K562 (cell line): ENCODE data around the gene FAR1. TPM values are rescaled to one million over a fixed set of nuclear protein-coding genes. Genes with fewer than 3 reads are reported as not detected.

Source experiments
- ATAC-seq: fragments of 200-7000 bp; cut with Tn5 transposase; 3 replicates; pipeline ENCODE4 v1.9.1; 2020; ENCODE audit warnings: moderate library complexity
- BruUV-seq: library from RNA; stranded (reverse); fragments of 400-500 nt; replicated peaks from 2 replicates; lab custom pipeline; 2021; lab: Mats Ljungman, UMichigan
- CTCF ChIA-PET: fragments of 300-600 bp; formaldehyde crosslinking; extraction: SDS; loops from one replicate; lab custom pipeline; 2021; ENCODE audit warnings: low intra/inter-chr PET ratio; lab: Yijun Ruan, JAX
- POLR2A ChIA-PET: fragments of 300-600, 350-650 bp; sonication (Branson Sonifier 250); formaldehyde crosslinking; extraction: SDS; loops from one replicate; lab custom pipeline; 2021; ENCODE audit warnings: antibody characterized with exemption, inconsistent platforms; lab: Yijun Ruan, JAX
- DNase-seq, 4 experiments: peaks; one replicate each; pipeline versions ENCODE4 v3.0.0 to v3.0.0-alpha.2; 2011 to 2018; ENCODE audit warnings: low spot score in 3 of 4, mixed read lengths in 3 of 4; ENCODE audit errors: extremely low read depth in 1 of 4
- FAIRE-seq: peaks from 2 replicates; lab custom pipeline; 2011; peaks lifted over from hg19 to GRCh38; lab: Jason Lieb, UNC
- H2AFZ ChIP-seq: 2 replicates; pipeline ENCODE4 v1.6.0; 2011; ENCODE audit warnings: low read depth, low read length, control low read depth, inconsistent platforms
- H3K27ac ChIP-seq: fragments of 200-600 bp; 3 replicates; pipeline ENCODE4 v1.8.0; 2011; ENCODE audit warnings: low read depth, mild to moderate bottlenecking, control low read depth, inconsistent platforms, low read length, moderate library complexity, mixed read lengths; ENCODE audit errors: extremely low read depth
- H3K27me3 ChIP-seq, 2 experiments: fragments of 300-600 bp in 1 of 2; 2 replicates in 1 of 2; 3 replicates in 1 of 2; pipeline versions ENCODE4 v1.6.0 to v1.8.0; 2011; ENCODE audit warnings: inconsistent platforms in 2 of 2, low read length in 2 of 2, mild to moderate bottlenecking in 1 of 2, mixed read lengths in 1 of 2, moderate library complexity in 1 of 2; ENCODE audit not compliant: control insufficient read depth in 2 of 2, insufficient read depth in 2 of 2
- H3K36me3 ChIP-seq: fragments of 300-600 bp; 3 replicates; pipeline ENCODE4 v1.8.0; 2011; ENCODE audit warnings: mild to moderate bottlenecking, low read length, inconsistent platforms; ENCODE audit not compliant: control insufficient read depth, insufficient read depth
- H3K4me1 ChIP-seq, 2 experiments: fragments of 200-600 bp in 1 of 2; replicated peaks in 1 of 2; 2 replicates in 1 of 2; 3 replicates in 1 of 2; pipeline versions ENCODE4 v1.5.1 to v1.8.0; 2011; ENCODE audit warnings: inconsistent platforms in 2 of 2, low read length in 2 of 2, mild to moderate bottlenecking in 1 of 2, mixed read lengths in 1 of 2, moderate library complexity in 1 of 2; ENCODE audit not compliant: control insufficient read depth in 2 of 2, insufficient read depth in 2 of 2
- H3K4me2 ChIP-seq: 2 replicates; pipeline ENCODE4 v1.6.1; 2011; ENCODE audit warnings: low read length, control low read depth, inconsistent platforms, mixed read lengths; ENCODE audit not compliant: insufficient read depth
- H3K4me3 ChIP-seq: fragments of 200-600 bp; sonication (generic), shearing (Covaris generic); 2 replicates; pipeline ENCODE4 v1.5.1; 2016; ENCODE audit warnings: control low read depth, inconsistent platforms
- H3K79me2 ChIP-seq: fragments of 200-600 bp; 3 replicates; pipeline ENCODE4 v1.8.0; 2011; ENCODE audit warnings: low read length, inconsistent platforms; ENCODE audit not compliant: control insufficient read depth, insufficient read depth
- H3K9ac ChIP-seq, 2 experiments: 2 replicates each; pipeline versions ENCODE4 v1.6.0 to v1.6.1; 2011; ENCODE audit warnings: low read depth in 2 of 2, low read length in 2 of 2, control low read depth in 1 of 2, inconsistent platforms in 1 of 2, mild to moderate bottlenecking in 1 of 2, mixed read lengths in 1 of 2; ENCODE audit not compliant: insufficient read depth in 1 of 2
- H3K9me1 ChIP-seq: one replicate; pipeline ENCODE4 v1.6.0; 2011; ENCODE audit warnings: inconsistent platforms, mild to moderate bottlenecking, low read length, moderate library complexity; ENCODE audit not compliant: control insufficient read depth, insufficient read depth
- H3K9me3 ChIP-seq: replicated peaks from 2 replicates; pipeline ENCODE4 v1.5.1; 2011; ENCODE audit warnings: low read depth, low read length, inconsistent platforms; ENCODE audit not compliant: control insufficient read depth, insufficient read depth
- H4K20me1 ChIP-seq: replicated peaks from 2 replicates; pipeline ENCODE4 v1.6.1; 2011; ENCODE audit warnings: low read length, inconsistent platforms, mixed read lengths; ENCODE audit not compliant: control insufficient read depth, insufficient read depth
- ARID3B ChIP-seq: fragments of 250-450 bp; sonication (Bioruptor Pico); IDR thresholded peaks from 2 replicates; pipeline ENCODE4 v1.4.0; 2020; ENCODE audit warnings: borderline replicate concordance
- SRF ChIP-seq, 2 experiments: fragments of 250-450, 450-650 bp in 1 of 2; sonication (Bioruptor Pico) in 1 of 2; sonication (generic) in 1 of 2; formaldehyde crosslinking; IDR thresholded peaks; 2 replicates each; pipeline versions ENCODE4 v1.5.0 to v1.5.1; 2020 to 2022; ENCODE audit warnings: mild to moderate bottlenecking in 1 of 2, missing genetic modification reagents in 1 of 2
- WGBS: fragments of 100-300 bp; shearing (Covaris generic); methylation state at CpG from one replicate; pipeline ENCODE4 v1.1.6; 2016; ENCODE audit warnings: low coverage, mixed read lengths; ENCODE audit not compliant: insufficient coverage; ENCODE audit errors: missing lambda C conversion rate; 5-methylcytosine and 5-hydroxymethylcytosine counted together
- in situ Hi-C: fragments of 300-500 bp; cut with MboI; formaldehyde crosslinking; loops from 4 replicates; pipeline ENCODE4 v1.15.0; 2018; ENCODE audit warnings: inconsistent platforms, mixed read lengths
- intact Hi-C: fragments of 100-400 bp; cut with micrococcal nuclease; formaldehyde crosslinking; loops from 2 replicates; pipeline ENCODE4 v1.14.2; 2022
- polyA plus RNA-seq, 8 experiments: library from polyadenylated mRNA; depleted of rRNA in 4 of 8; stranded (reverse) in 5 of 8; unstranded in 3 of 8; fragments of >200 nt; fragmentation: Nextera tagmentation in 2 of 8; fragmentation: Illumina TruSeq in 1 of 8; extraction: Ambion mirVana in 2 of 8; extraction: Trizol in 1 of 8; gene quantifications; 2 replicates each; pipeline versions ENCODE4 v1.2.1 to v1.2.3, GENCODE V29; 2011 to 2014; ENCODE audit warnings: inconsistent platforms in 1 of 8, missing spikeins in 1 of 8
- total RNA-seq, 7 experiments: library from RNA; depleted of rRNA in 6 of 7; stranded (reverse); fragments of >200 nt in 6 of 7; fragmentation: Illumina TruSeq in 2 of 7; extraction: Trizol in 2 of 7; gene quantifications; 2 replicates each; pipeline versions ENCODE4 v1.2.1 to v1.2.3, GENCODE V29; 2011 to 2021; ENCODE audit warnings: low replicate concordance in 1 of 7

The FAR1 gene
- total and polyA plus RNA-seq, 9 of the 15 experiments (the other 6 are each of a cell fraction or from before 2014, with no cell fraction given): 17.7 to 88.2 (median 52.6) TPM

- no peak for TF ChIP-seq SRF (CRISPR knock-in tag; IDR thresholded peaks at IDR 0.05)
- Histone ChIP-seq H3K4me3 (no peak overlapping the region), H3K4me2 (no peak overlapping the region), H3K27ac (no peak overlapping the region), H3K4me1 (peaks cover 0 to 13% of the 10 kb centered on the region in 2 experiments; a peak in 3 of 5 replicates), H2AFZ (no peak overlapping the region), H4K20me1 (0 out of 2 replicates have a peak, but pooled peaks cover under 1% of the 10 kb centered on the region), H3K79me2 (peaks cover 69% of the 10 kb centered on the region), H3K27me3 (no peaks in the 10 kb centered on the region), H3K9me1 (no peaks in the 10 kb centered on the region), H3K9me3 (no peaks in the 10 kb centered on the region), H3K36me3 (peaks cover 17% of the 10 kb centered on the region; the same call in 2 of the 3 replicates), H3K9ac (no peak overlapping the region)
- 37% methylated on average over 3 of the region's 3 CpGs for WGBS
- in situ Hi-C loops (no loop called here), intact Hi-C loops (loop anchor here (10.0 kb wide), 1 partner anchor 227 kb away; the partner anchor contains the start of gene BTBD10)
- ATAC-seq (no peak), DNase-seq (no peak), FAIRE-seq (no peak)
- CTCF ChIA-PET: no interaction called here
- POLR2A ChIA-PET: no interaction called here
- no TSS peak for BruUV-seq
These were observed 23.7 kb downstream of the FAR1 start for GRCh38 chr11:13692172-13692571.

DNA sequence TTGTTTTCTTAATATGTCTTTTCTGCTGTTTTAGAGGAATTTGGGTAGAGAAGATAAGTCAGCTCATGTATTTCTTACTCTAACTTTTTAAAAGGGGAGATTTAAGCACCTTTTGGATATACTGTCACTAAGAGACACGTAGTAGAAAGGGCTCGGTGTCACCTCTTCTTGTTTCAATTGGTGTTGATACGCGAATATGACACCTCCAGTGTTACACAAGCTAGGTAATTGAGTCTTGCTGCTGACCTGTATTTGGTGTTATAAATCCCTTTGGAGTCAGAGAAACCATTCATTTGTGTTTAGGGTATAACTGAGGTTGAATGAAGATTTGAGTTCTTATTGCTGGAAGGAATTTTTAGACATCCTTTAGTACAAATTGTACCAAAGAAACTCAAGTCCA lies 25.6 kb downstream of the FAR1 start:
- Histone ChIP-seq H3K9ac (no peak overlapping the region), H3K79me2 (peaks cover 53% of the 10 kb centered on the region), H3K4me2 (no peak overlapping the region), H4K20me1 (no peaks in the 10 kb centered on the region), H2AFZ (no peak overlapping the region), H3K27ac (no peak overlapping the region), H3K4me3 (no peak overlapping the region), H3K4me1 (peaks cover 9 to 29% of the 10 kb centered on the region in 2 experiments; a peak in 4 of 5 replicates), H3K9me1 (no peaks in the 10 kb centered on the region), H3K27me3 (no peaks in the 10 kb centered on the region), H3K36me3 (peaks cover 20% of the 10 kb centered on the region; the same call in 2 of the 3 replicates), H3K9me3 (no peaks in the 10 kb centered on the region)
- in situ Hi-C loops (no loop called here), intact Hi-C loops (loop anchor here (10.0 kb wide), 1 partner anchor 229 kb away; the partner anchor contains the start of gene BTBD10)
- no peak for ATAC-seq
- FAIRE-seq: no peak
- POLR2A ChIA-PET: interaction anchor here (0.8 to 2.1 kb wide), 4 partner anchors 10 to 58 kb away, joined by 3 to 6 read pairs (median 4); no protein-coding TSS in a partner anchor
- CTCF ChIA-PET: interaction anchor here (0.7 kb wide), 1 partner anchor 79 kb away, joined by 4 read pairs; no protein-coding TSS in a partner anchor
- no peak for TF ChIP-seq ARID3B (CRISPR knock-in tag)
- WGBS: 89% methylated on average over 4 of the region's 4 CpGs
- DNase-seq: no peak
- no TSS peak for BruUV-seq
